Neural progenitor cell (in vitro differentiated cells): Measurements from ENCODE around the gene KLRC2.

Experiments
- CTCF ChIP-seq: fragments of 200-600 bp; sonication (generic); IDR thresholded peaks from 2 replicates; pipeline ENCODE4 v1.5.1; 2017; ENCODE audit warnings: antibody characterized with exemption, mild to moderate bottlenecking
- EZH2 ChIP-seq: fragments of 200-600 bp; sonication (generic); IDR thresholded peaks from 2 replicates; pipeline ENCODE4 v1.6.1; 2017; ENCODE audit warnings: antibody characterized with exemption, mild to moderate bottlenecking, moderate library complexity
- EZH2phosphoT487 ChIP-seq: fragments of 200-600 bp; sonication (generic); IDR thresholded peaks from 2 replicates; pipeline ENCODE4 v1.6.1; 2017; ENCODE audit warnings: antibody characterized with exemption

- TF ChIP-seq CTCF: no peak
- no peak for TF ChIP-seq EZH2phosphoT487
- no peak for TF ChIP-seq EZH2
These were observed 26.4 kb downstream of the KLRC2 start, which contains the start of gene KLRC4 for GRCh38 chr12:10409392-10409791.
